GM11168 (cell line): ENCODE measurements around the gene USE1.

Experiments used
- in situ Hi-C: fragments of 300-500 bp; cut with MboI; formaldehyde crosslinking; loops from one replicate; pipeline ENCODE4 v1.12.0; 2022; ENCODE audit warnings: low sequenced_read_pairs; ENCODE audit not compliant: unreplicated experiment

USE1 gene

GRCh38 chr19:17234911-17235299 lies 19.7 kb downstream of the USE1 start:
- in situ Hi-C loops: loop anchor here (5.0 kb wide), 1 partner anchor 168 kb away; no protein-coding TSS in a partner anchor

GRCh38 chr19:17235300-17235970 lies 20.3 kb downstream of the USE1 start:
- in situ Hi-C loops: loop anchor here (5.0 kb wide), 1 partner anchor 168 kb away; no protein-coding TSS in a partner anchor

- in situ Hi-C loops: loop anchor here (5.0 kb wide), 1 partner anchor 169 kb away; no protein-coding TSS in a partner anchor
These were observed 21.0 kb downstream of the USE1 start for GRCh38 chr19:17235971-17236777.

GRCh38 chr19:17236811-17237543 lies 21.8 kb downstream of the USE1 start:
- in situ Hi-C loops: loop anchor here (5.0 kb wide), 1 partner anchor 170 kb away; no protein-coding TSS in a partner anchor

- in situ Hi-C loops: loop anchor here (5.0 kb wide), 1 partner anchor 171 kb away; no protein-coding TSS in a partner anchor
These were observed 22.9 kb downstream of the USE1 start for GRCh38 chr19:17237747-17238706.

GRCh38 chr19:17240062-17240752 lies 25.1 kb downstream of the USE1 start:
- in situ Hi-C loops: no loop called here

- in situ Hi-C loops: no loop called here
These were observed 25.8 kb downstream of the USE1 start for GRCh38 chr19:17240826-17241399.

GRCh38 chr19:17242431-17243208 lies 27.5 kb downstream of the USE1 start:
- in situ Hi-C loops: no loop called here

GRCh38 chr19:17243211-17243829 lies 28.2 kb downstream of the USE1 start:
- in situ Hi-C loops: no loop called here

GRCh38 chr19:17243830-17244617 lies 28.9 kb downstream of the USE1 start:
- in situ Hi-C loops: no loop called here

GRCh38 chr19:17244618-17245534 lies 29.7 kb downstream of the USE1 start:
- in situ Hi-C loops: no loop called here

- in situ Hi-C loops: no loop called here
These were observed 30.4 kb downstream of the USE1 start, which contains the start of gene NR2F6 for GRCh38 chr19:17245535-17245984. Gene NR2F6, minus strand, starts transcription at chr19:17245919. Its CDS starts 699 bp downstream, at chr19:17245220.

GRCh38 chr19:17246681-17247425 lies 31.7 kb downstream of the USE1 start:
- in situ Hi-C loops: no loop called here

- in situ Hi-C loops: no loop called here
These were observed 33.0 kb downstream of the USE1 start for GRCh38 chr19:17248011-17248776.
